ENCODE measurements around the gene STMN3.

Gene STMN3

DNA sequence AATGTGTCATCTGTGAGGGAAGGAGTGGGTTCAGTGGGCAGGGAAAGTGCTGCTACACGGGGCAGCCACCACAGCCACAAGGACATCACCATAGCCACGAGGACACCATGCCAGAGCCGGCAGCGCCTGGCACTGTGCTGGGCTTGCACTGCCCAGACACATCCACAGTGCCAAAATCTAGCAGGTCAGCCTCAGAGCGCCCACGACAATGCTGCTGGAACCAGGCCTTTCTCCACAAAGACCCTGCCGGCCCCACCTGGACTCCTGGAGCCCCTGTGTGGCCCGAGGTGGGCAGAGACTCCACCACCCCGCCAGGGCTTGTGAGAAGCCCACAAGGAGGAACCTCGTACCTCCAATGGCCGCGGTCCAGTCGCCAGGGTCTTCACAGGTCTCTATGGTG, 60.6 kb downstream of the STMN3 start:
- Histone ChIP-seq H3K9ac (ENCODE audit: low read length) (no peak overlapping the region), H3K27me3 (ENCODE audit: insufficient read depth, low read length) (no peaks in the 10 kb centered on the region), H3K36me3 (ENCODE audit: insufficient read depth, low read length) (peaks cover 60% of the 10 kb centered on the region), H3K4me2 (ENCODE audit: low read length) (no peak overlapping the region), H3K27ac (ENCODE audit: low read depth, low read length, poor library complexity, severe bottlenecking) (no peak overlapping the region), H3F3A (ENCODE audit: insufficient read depth, low read length) (no peaks in the 10 kb centered on the region), H3K4me3 (ENCODE audit: low read depth, low read length, poor library complexity, severe bottlenecking) (no peak overlapping the region), H4K20me1 (ENCODE audit: insufficient read depth, low read length) (no peaks in the 10 kb centered on the region), H3K4me1 (ENCODE audit: insufficient read depth, low read length, severe bottlenecking) (no peaks in the 10 kb centered on the region), H2AFZ (ENCODE audit: low read length) (no peak overlapping the region), H3K79me2 (ENCODE audit: insufficient read depth, low read length) (no peaks in the 10 kb centered on the region), H3K9me2 (ENCODE audit: low read depth, low read length) (no peaks in the 10 kb centered on the region), H3K9me3 (ENCODE audit: low read length) (no peaks in the 10 kb centered on the region)
- TF ChIP-seq, protein P1, sequence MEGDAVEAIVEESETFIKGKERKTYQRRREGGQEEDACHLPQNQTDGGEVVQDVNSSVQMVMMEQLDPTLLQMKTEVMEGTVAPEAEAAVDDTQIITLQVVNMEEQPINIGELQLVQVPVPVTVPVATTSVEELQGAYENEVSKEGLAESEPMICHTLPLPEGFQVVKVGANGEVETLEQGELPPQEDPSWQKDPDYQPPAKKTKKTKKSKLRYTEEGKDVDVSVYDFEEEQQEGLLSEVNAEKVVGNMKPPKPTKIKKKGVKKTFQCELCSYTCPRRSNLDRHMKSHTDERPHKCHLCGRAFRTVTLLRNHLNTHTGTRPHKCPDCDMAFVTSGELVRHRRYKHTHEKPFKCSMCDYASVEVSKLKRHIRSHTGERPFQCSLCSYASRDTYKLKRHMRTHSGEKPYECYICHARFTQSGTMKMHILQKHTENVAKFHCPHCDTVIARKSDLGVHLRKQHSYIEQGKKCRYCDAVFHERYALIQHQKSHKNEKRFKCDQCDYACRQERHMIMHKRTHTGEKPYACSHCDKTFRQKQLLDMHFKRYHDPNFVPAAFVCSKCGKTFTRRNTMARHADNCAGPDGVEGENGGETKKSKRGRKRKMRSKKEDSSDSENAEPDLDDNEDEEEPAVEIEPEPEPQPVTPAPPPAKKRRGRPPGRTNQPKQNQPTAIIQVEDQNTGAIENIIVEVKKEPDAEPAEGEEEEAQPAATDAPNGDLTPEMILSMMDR (IDR thresholded peaks at IDR 0.05; ENCODE audit: low read length), result no peak
- no peak for TF ChIP-seq EZH2 (IDR thresholded peaks at IDR 0.05; ENCODE audit: borderline replicate concordance, low read length)

DNA sequence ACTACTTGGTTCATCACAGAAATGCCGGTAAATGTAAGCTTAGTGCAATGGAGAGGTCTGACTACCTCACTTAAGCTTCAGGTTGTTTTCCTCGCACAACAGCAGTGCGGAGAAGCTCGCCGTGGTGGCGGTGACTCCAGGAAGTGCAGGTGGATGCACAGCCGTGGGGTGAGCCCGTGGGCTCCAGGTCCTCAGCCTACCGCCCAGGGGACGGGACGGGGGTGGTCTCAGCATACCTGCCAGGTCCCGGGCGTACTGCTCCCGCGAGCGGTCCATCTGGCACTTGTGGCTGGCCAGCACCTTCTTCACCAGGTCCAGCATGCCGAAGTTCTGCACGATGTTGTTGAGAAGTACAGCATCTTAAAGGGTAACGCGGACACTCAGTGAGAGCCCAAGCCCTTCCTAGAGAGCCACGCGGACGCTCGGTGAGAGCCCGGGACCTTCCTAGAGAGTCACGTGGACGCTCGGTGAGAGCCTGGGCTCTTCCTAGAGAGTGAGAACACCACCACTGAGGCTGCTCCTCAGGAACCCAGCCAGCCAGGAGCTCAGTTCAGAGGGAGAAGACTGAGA, 61.4 kb downstream of the STMN3 start:
- TF ChIP-seq EZH2 (IDR thresholded peaks at IDR 0.05; ENCODE audit: borderline replicate concordance, low read length), result no peak
- no peak overlapping the region for H3K4me2 ChIP-seq (ENCODE audit: low read length)
- H3K9ac ChIP-seq (ENCODE audit: low read length), result no peak overlapping the region
- no peaks in the 10 kb centered on the region for H3K79me2 ChIP-seq (ENCODE audit: insufficient read depth, low read length)
- H3K36me3 ChIP-seq (ENCODE audit: insufficient read depth, low read length), result peaks cover 55% of the 10 kb centered on the region
- no peak overlapping the region for H3K27ac ChIP-seq (ENCODE audit: low read depth, low read length, poor library complexity, severe bottlenecking)
- H3K9me3 ChIP-seq (ENCODE audit: low read length), result no peaks in the 10 kb centered on the region
- H3F3A ChIP-seq (ENCODE audit: insufficient read depth, low read length), result no peaks in the 10 kb centered on the region
- no peaks in the 10 kb centered on the region for H3K9me2 ChIP-seq (ENCODE audit: low read depth, low read length)
- no peaks in the 10 kb centered on the region for H4K20me1 ChIP-seq (ENCODE audit: insufficient read depth, low read length)
- no peaks in the 10 kb centered on the region for H3K4me1 ChIP-seq (ENCODE audit: insufficient read depth, low read length, severe bottlenecking)
- H2AFZ ChIP-seq (ENCODE audit: low read length), result no peak overlapping the region
- no peaks in the 10 kb centered on the region for H3K27me3 ChIP-seq (ENCODE audit: insufficient read depth, low read length)
- no peak overlapping the region for H3K4me3 ChIP-seq (ENCODE audit: low read depth, low read length, poor library complexity, severe bottlenecking)

DNA sequence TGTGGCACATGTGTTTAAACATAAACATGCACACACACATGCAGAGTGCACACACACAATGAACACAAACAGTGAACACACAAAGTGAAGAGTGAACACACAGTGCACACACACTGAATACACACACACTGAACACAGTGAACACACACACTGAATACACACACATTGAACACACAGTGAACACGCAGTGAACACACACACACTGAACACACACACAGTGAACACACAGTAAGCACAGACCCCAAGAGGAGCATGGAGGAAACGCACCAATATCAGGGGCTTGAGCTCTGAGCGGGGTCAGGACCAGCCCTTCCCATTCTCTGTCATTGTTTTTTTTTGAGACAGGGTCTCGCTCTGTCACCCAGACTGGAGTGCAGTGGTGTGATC, 62.1 kb downstream of the STMN3 start:
- no peaks in the 10 kb centered on the region for H3K27me3 ChIP-seq (ENCODE audit: insufficient read depth, low read length)
- no peaks in the 10 kb centered on the region for H3F3A ChIP-seq (ENCODE audit: insufficient read depth, low read length)
- no peak overlapping the region for H2AFZ ChIP-seq (ENCODE audit: low read length)
- H3K4me1 ChIP-seq (ENCODE audit: insufficient read depth, low read length, severe bottlenecking), result no peaks in the 10 kb centered on the region
- no peaks in the 10 kb centered on the region for H3K9me2 ChIP-seq (ENCODE audit: low read depth, low read length)
- TF ChIP-seq, protein P1 (IDR thresholded peaks at IDR 0.05; ENCODE audit: low read length), result no peak
- no peak for TF ChIP-seq EZH2 (IDR thresholded peaks at IDR 0.05; ENCODE audit: borderline replicate concordance, low read length)
- H3K36me3 ChIP-seq (ENCODE audit: insufficient read depth, low read length), result peaks cover 48% of the 10 kb centered on the region
- no peak overlapping the region for H3K27ac ChIP-seq (ENCODE audit: low read depth, low read length, poor library complexity, severe bottlenecking)
- H4K20me1 ChIP-seq (ENCODE audit: insufficient read depth, low read length), result no peaks in the 10 kb centered on the region
- no peaks in the 10 kb centered on the region for H3K79me2 ChIP-seq (ENCODE audit: insufficient read depth, low read length)
- H3K4me3 ChIP-seq (ENCODE audit: low read depth, low read length, poor library complexity, severe bottlenecking), result no peak overlapping the region
- H3K4me2 ChIP-seq (ENCODE audit: low read length), result no peak overlapping the region
- no peaks in the 10 kb centered on the region for H3K9me3 ChIP-seq (ENCODE audit: low read length)
- H3K9ac ChIP-seq (ENCODE audit: low read length), result no peak overlapping the region
